HEK293T (cell line): ENCODE measurements around the gene DGKQ.
"Not testable (repeated sequence)": the region's sequence is repeated elsewhere in the genome, so short reads cannot be mapped to it uniquely, and the experiment has no call there.

Experiments used
- CTCF ChIA-PET: fragments of 350-600 bp; formaldehyde crosslinking; extraction: SDS; loops from one replicate; lab custom pipeline; 2021; ENCODE audit warnings: antibody characterized with exemption, inconsistent platforms; lab: Yijun Ruan, JAX
- POLR2A ChIA-PET: fragments of 350-600 bp; formaldehyde crosslinking; extraction: SDS; loops from one replicate; lab custom pipeline; 2020; ENCODE audit warnings: antibody characterized with exemption, inconsistent platforms; lab: Yijun Ruan, JAX
- DNase-seq: peaks from one replicate; pipeline ENCODE4 v3.0.0; 2012; ENCODE audit warnings: mixed read lengths; ENCODE audit errors: extremely low spot score
- ARNT ChIP-seq: fragments of 450-650 bp; IDR thresholded peaks from 2 replicates; pipeline ENCODE4 v1.6.1; 2017; ENCODE audit warnings: mild to moderate bottlenecking
- BHLHE40 ChIP-seq: fragments of 450-650 bp; IDR thresholded peaks from 2 replicates; pipeline ENCODE4 v1.6.1; 2016; ENCODE audit warnings: mild to moderate bottlenecking, moderate library complexity, borderline replicate concordance
- CTBP1 ChIP-seq: fragments of 450-650 bp; IDR thresholded peaks from 2 replicates; pipeline ENCODE4 v1.6.1; 2016; ENCODE audit warnings: borderline replicate concordance
- ELF4 ChIP-seq: fragments of 450-650 bp; IDR thresholded peaks from 2 replicates; pipeline ENCODE4 v1.6.1; 2017; ENCODE audit warnings: antibody characterized with exemption
- FOXA1 ChIP-seq: fragments of 450-650 bp; IDR thresholded peaks from 2 replicates; pipeline ENCODE4 v1.6.1; 2016; ENCODE audit warnings: mild to moderate bottlenecking
- FOXK2 ChIP-seq: fragments of 450-650 bp; IDR thresholded peaks from 2 replicates; pipeline ENCODE4 v1.6.1; 2016; ENCODE audit warnings: mild to moderate bottlenecking
- FOXM1 ChIP-seq: fragments of 450-650 bp; IDR thresholded peaks from 2 replicates; pipeline ENCODE4 v1.6.1; 2017; ENCODE audit warnings: mild to moderate bottlenecking, borderline replicate concordance
- HDGF ChIP-seq: fragments of 450-650 bp; IDR thresholded peaks from 2 replicates; pipeline ENCODE4 v1.6.1; 2017; ENCODE audit warnings: antibody characterized with exemption, borderline replicate concordance
- L3MBTL2 ChIP-seq: fragments of 450-650 bp; conservative IDR thresholded peaks from 2 replicates; pipeline ENCODE4 v1.6.1; 2016; ENCODE audit warnings: mild to moderate bottlenecking
- LEF1 ChIP-seq: fragments of 450-650 bp; IDR thresholded peaks from 2 replicates; pipeline ENCODE4 v1.6.1; 2017; ENCODE audit warnings: mild to moderate bottlenecking, borderline replicate concordance
- NFRKB ChIP-seq: fragments of 450-650 bp; IDR thresholded peaks from 2 replicates; pipeline ENCODE4 v1.6.1; 2016; ENCODE audit warnings: mild to moderate bottlenecking, moderate library complexity
- SP1 ChIP-seq: fragments of 450-650 bp; IDR thresholded peaks from 2 replicates; pipeline ENCODE4 v1.6.1; 2017
- SUZ12 ChIP-seq: fragments of 450-650 bp; IDR thresholded peaks from 2 replicates; pipeline ENCODE4 v1.6.1; 2016; ENCODE audit warnings: mild to moderate bottlenecking
- TARDBP ChIP-seq: fragments of 450-650 bp; IDR thresholded peaks from 2 replicates; pipeline ENCODE4 v1.6.1; 2016
- ZNF384 ChIP-seq: fragments of 450-650 bp; IDR thresholded peaks from 2 replicates; pipeline ENCODE4 v1.6.1; 2016
- TF ChIP-seq, protein P1 (sequence below): fragments of 450-650 bp; IDR thresholded peaks from 2 replicates; pipeline ENCODE4 v1.6.1; 2016

DGKQ gene

DNA sequence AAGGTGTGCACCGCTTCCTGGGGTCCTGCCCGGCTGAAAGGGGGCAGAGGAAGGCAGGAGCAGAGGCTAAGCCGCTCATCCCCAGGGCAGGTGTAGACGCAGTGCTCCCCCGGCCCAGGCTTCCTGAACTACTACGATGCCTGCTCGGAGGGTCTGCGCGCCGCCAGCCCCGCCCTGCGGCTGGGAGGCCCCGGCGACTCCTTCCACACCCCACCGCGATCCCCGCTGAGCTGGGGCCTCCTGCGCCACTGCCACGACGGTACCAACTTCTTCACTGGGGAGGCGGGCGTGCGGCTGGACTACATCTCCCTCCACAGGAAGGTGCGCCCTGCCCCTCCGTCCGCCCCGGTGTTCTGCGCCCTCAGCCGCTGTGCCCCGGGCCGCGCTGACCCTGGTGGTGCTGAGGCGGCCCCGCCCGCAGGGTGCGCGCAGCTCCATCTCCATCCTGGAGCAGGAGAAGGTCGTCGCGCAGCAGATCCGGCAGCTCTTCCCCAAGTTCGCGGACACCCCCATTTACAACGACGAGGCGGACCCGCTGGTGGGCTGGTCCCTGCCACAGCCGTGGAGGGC is 28.3 kb upstream of the DGKQ start:
- POLR2A ChIA-PET: no interaction called here
- TF ChIP-seq SUZ12: no peak
- no peak for DNase-seq
- CTCF ChIA-PET: no interaction called here

DNA sequence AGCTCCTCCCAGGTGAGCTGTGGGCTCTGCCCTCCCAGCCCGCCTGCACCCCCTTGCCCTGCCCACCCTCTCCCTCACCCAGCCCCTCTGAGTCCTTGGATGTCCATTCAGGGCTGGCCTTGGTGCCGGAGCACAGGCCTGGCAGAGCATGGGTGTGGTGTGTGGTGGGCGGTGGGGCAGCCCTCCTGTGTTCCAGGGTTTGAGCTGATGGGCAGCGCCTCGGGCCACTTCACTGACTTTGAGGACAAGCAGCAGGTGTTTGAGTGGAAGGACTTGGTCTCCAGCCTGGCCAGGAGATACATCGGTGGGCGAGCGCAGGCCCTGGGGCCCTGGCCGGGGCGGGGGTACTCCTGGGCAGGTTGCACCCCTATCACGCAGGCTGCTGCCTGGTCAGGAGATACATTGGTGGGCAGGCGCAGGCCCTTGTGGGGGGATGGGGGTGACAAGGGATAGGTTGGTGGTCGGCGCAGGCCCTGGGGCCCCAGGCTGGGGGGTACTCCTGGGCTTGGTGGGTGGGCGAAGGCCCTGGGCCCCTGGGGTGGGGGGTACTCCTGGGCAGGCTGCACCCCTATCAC is 27.4 kb upstream of the DGKQ start:
- CTCF ChIA-PET: no interaction called here
- POLR2A ChIA-PET: no interaction called here
- TF ChIP-seq FOXA1 (no peak), SUZ12 (no peak), HDGF (no peak), L3MBTL2 (no peak), ARNT (no peak)
- TF ChIP-seq, protein P1, sequence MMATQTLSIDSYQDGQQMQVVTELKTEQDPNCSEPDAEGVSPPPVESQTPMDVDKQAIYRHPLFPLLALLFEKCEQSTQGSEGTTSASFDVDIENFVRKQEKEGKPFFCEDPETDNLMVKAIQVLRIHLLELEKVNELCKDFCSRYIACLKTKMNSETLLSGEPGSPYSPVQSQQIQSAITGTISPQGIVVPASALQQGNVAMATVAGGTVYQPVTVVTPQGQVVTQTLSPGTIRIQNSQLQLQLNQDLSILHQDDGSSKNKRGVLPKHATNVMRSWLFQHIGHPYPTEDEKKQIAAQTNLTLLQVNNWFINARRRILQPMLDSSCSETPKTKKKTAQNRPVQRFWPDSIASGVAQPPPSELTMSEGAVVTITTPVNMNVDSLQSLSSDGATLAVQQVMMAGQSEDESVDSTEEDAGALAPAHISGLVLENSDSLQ: no peak
- DNase-seq: no peak

DNA sequence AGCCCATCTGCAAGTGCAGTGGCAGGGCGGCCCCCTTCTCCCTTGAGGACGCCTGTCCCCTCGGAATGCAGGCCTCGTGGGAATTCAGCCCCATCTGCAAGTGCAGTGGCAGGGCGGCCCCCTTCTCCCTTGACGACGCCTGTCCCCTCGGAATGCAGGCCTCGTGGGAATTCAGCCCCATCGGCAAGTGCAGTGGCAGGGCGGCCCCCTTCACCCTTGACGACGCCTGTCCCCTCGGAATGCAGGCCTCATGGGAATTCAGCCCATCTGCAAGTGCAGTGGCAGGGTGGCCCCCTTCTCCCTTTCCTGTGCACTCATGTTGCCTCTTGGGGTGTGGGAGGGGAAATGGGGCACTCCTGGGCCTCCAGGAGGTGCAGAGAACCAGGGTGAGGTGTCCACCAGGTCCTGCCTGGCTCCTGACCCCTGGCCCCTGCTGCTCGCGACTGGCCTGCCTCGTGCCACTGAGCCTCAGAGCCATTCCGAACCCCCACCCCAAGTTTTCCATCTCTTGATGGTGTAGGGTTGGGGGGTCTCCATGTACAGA is 26.6 kb upstream of the DGKQ start:
- no peak for TF ChIP-seq ELF4
- TF ChIP-seq ZNF384: no peak
- TF ChIP-seq LEF1: no peak
- no peak for TF ChIP-seq CTBP1
- no peak for TF ChIP-seq SP1
- TF ChIP-seq, protein P1: no peak
- TF ChIP-seq FOXK2: no peak
- no peak for TF ChIP-seq BHLHE40
- TF ChIP-seq ARNT: no peak
- TF ChIP-seq FOXA1: no peak
- no peak for TF ChIP-seq L3MBTL2
- TF ChIP-seq NFRKB: no peak
- no peak for TF ChIP-seq FOXM1
- TF ChIP-seq TARDBP: no peak
- CTCF ChIA-PET: no interaction called here
- DNase-seq: no peak
- POLR2A ChIA-PET: no interaction called here

DNA sequence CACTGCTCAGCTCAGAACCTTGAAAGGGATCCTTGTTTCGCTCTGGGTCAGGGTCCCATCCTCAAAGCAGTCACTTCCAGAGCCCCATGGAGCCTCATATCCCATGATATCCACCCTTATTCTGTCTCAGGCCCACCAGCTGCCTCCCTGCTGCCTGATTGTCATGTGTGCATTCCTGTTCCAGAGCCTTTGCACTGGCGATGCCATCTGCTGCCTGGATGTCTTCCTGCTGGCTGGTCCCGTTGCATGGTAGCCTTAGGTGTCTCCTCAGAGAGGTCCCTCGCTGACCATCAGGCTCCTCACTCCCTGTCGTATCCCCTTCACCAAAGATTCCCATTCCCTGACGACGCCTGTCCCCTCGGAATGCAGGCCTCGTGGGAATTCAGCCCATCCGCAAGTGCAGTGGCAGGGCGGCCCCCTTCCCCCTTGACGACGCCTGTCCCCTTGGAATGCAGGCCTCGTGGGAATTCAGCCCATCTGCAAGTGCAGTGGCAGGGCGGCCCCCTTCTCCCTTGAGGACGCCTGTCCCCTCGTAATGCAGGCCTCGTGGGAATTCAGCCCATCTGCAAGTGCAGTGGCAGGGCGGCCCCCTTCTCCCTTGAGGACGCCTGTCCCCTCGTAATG is 26.0 kb upstream of the DGKQ start:
- POLR2A ChIA-PET: interaction anchor here (1.0 kb wide), 1 partner anchor 12 kb away, joined by 4 read pairs; no protein-coding TSS in a partner anchor
- CTCF ChIA-PET, DNase-seq: not testable (repeated sequence)

DNA sequence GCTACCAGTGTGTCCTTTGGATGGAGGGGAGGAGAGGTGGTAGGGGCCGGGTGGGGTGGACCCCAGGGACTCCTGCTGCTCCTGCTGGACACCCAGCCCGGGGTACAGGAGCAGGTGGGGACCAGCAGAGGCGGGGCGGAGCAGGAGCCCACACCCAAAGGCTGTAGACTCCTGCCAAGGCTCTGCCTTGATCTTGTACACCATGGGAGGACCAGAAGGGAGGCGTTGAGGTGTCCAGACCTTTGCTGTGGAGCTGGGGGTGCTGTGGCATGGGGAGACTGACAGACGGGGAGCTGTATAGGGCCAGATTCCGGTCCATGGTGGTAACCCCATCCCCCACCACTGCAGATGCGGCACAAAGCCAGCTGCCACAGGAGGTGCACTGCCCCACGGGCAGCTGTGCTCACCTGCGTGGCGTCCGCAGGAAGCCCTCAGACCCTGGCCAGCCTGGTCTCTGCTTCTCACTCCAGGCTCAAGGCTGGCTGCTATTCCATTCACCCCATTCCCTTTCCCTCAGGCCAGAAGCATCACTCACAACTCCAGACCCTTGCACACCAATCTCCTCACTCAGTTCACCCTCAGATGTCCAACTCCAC is 24.8 kb upstream of the DGKQ start:
- DNase-seq: no peak
- TF ChIP-seq FOXK2 (no peak), TARDBP (no peak), SP1 (no peak)
- ChIA-PET CTCF (no interaction called here), POLR2A (interaction anchor here (1.0 kb wide), 1 partner anchor 11 kb away, joined by 4 read pairs; no protein-coding TSS in a partner anchor)

DNA sequence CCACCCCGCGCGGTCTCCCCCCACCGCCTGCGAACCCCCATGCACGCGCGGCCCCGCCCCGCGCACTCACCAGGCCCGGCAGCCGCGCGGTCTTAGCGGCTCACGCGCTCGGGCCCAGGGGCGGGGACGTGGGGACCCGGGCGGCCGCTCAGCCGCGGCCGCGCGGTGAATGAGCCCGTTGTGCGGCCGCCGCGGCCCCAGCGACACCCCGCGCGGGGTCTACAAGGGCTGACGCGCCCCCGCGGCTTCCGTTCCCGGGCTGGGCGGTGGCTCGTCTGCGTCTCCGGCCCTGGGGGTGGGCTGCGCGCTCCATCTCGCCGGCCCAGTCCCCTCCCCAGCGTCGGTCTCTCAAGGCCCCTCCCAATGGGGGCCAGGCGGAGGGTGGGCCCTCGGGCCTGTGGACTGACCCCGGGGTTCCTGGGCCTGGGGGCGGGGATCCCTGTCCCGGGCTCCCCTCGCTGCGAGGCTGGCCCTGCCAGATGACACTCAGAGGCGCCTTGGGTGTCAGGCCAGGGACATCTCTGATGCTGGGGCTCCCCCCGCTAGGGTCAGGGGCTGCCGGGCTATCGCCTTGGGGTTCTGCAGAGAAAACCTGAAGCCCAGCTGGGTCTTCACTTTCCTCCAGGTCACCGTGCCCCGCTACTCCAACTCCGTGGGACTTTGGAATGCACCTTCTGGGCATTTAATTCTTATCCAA is 24.2 kb upstream of the DGKQ start:
- CTCF ChIA-PET: no interaction called here

DNA sequence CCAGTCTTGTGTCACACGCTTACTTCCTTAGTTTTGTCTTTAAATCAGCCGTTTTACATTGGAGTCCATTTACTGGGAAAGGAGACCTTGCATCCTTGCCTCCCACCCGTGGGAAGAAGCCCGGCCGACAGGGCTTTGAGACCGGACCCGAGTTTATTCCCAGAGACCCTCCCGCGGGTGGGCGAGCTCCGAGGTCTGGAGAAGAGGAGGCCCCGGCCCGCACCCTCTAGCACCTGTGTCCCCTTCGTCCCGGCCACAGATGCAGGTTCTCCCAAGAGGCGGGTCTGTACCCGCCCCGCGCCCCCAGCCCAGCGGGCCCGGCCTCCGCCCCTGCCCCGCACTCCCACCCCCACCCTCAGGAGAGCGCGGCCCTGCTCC is 23.6 kb upstream of the DGKQ start:
- POLR2A ChIA-PET: no interaction called here
- no peak for DNase-seq
- no peak for TF ChIP-seq NFRKB
- no peak for TF ChIP-seq ARNT
- TF ChIP-seq BHLHE40: no peak
- CTCF ChIA-PET: no interaction called here

More for the DNA sequence above, 24.2 kb upstream of the DGKQ start:
- no peak for DNase-seq
- TF ChIP-seq ZNF384: no peak
- no peak for TF ChIP-seq BHLHE40
- TF ChIP-seq NFRKB: no peak
- no peak for TF ChIP-seq ARNT
- TF ChIP-seq HDGF: no peak
- TF ChIP-seq LEF1: no peak
- TF ChIP-seq ELF4: no peak
- TF ChIP-seq L3MBTL2: no peak
- no peak for TF ChIP-seq TARDBP
- no peak for TF ChIP-seq SP1
- TF ChIP-seq FOXK2: no peak
- POLR2A ChIA-PET: no interaction called here
